Spleen (tissue), 7 donors: ENCODE results near the gene PPM1L.

ENCODE experiments used
- CTCF ChIP-seq, 11 experiments: fragments of 200-600 bp in 7 of 11; fragments of 450-650 bp in 4 of 11; sonication (generic) in 4 of 11; IDR thresholded peaks in 8 of 11; conservative IDR thresholded peaks in 3 of 11; 1 replicate in 7 of 11; 2 replicates in 4 of 11; pipeline versions ENCODE4 v1.4.0 to v1.8.0; 2016 to 2021; ENCODE audit warnings: antibody characterized with exemption in 11 of 11, inconsistent platforms in 4 of 11, mild to moderate bottlenecking in 1 of 11
- POLR2AphosphoS5 ChIP-seq, 3 donors: sonication (generic); formaldehyde crosslinking; IDR thresholded peaks; one replicate each; pipeline ENCODE4 v1.5.1; 2017; ENCODE audit warnings: antibody characterized with exemption in 3 of 3
- donor health status: DM: no; HTN: no; CAD: no; lungs with moderate emphysema.
- donor health status: DM: no; HTN: no; CAD: no.
- donor health status: DM: no; HTN: no; CAD: no.

GRCh38 chr3:160808838-160809237 lies 52.8 kb downstream of the PPM1L start:
- TF ChIP-seq CTCF (IDR thresholded peaks at IDR 0.05 in 8 of 11, conservative IDR thresholded peaks at IDR 0.05 in 3 of 11) (no peak), POLR2AphosphoS5 (IDR thresholded peaks at IDR 0.05) (no peak)
